Endothelial cell of umbilical vein (primary cell): ENCODE data around the gene LSM3. TPM values are rescaled to one million over a fixed set of nuclear protein-coding genes. Genes with fewer than 3 reads are reported as not detected.
A peak's percentile ranks its signal among the peaks of the same experiment; 100 is the strongest.

Source experiments
- BruUV-seq: library from RNA; stranded (reverse); fragments of 400-500 nt; replicated peaks from 2 replicates; lab custom pipeline; 2021; lab: Mats Ljungman, UMichigan
- CTCF ChIA-PET: fragments of 300-600, 350-600 bp; sonication (Branson Sonifier 250); formaldehyde crosslinking; loops from one replicate; lab custom pipeline; 2021; ENCODE audit warnings: antibody characterized with exemption, inconsistent platforms; lab: Charles Lee
- POLR2A ChIA-PET: fragments of 300-600, 350-600 bp; sonication (Branson Sonifier 250); formaldehyde crosslinking; loops from one replicate; lab custom pipeline; 2021; ENCODE audit warnings: antibody characterized with exemption, inconsistent platforms; lab: Charles Lee
- DNase-seq: peaks from one replicate; pipeline ENCODE4 v3.0.0-alpha.2; 2011; ENCODE audit warnings: low read depth, low spot score
- FAIRE-seq: peaks from 2 replicates; lab custom pipeline; 2011; peaks lifted over from hg19 to GRCh38; lab: Jason Lieb, UNC
- H2AFZ ChIP-seq: 2 replicates; pipeline ENCODE4 v1.6.0; 2012; ENCODE audit warnings: low read depth, low read length, control low read depth, inconsistent platforms
- H3K27ac ChIP-seq: 2 replicates; pipeline ENCODE4 v1.5.1; 2011; ENCODE audit warnings: low read depth, mild to moderate bottlenecking, control low read depth, low read length, moderate library complexity; ENCODE audit not compliant: insufficient read depth
- H3K27me3 ChIP-seq, 2 experiments: 2 replicates each; pipeline versions ENCODE4 v1.6.0 to v1.6.1; 2011; ENCODE audit warnings: low read length in 2 of 2, mixed read lengths in 1 of 2; ENCODE audit not compliant: control insufficient read depth in 2 of 2, insufficient read depth in 2 of 2
- H3K36me3 ChIP-seq, 2 experiments: 2 replicates in 1 of 2; 3 replicates in 1 of 2; pipeline ENCODE4 v1.5.1; 2011; ENCODE audit warnings: low read length in 2 of 2, mild to moderate bottlenecking in 1 of 2, moderate library complexity in 1 of 2; ENCODE audit not compliant: control insufficient read depth in 2 of 2, insufficient read depth in 2 of 2; ENCODE audit errors: extremely low read depth in 1 of 2
- H3K4me1 ChIP-seq: 3 replicates; pipeline ENCODE4 v1.5.1; 2011; ENCODE audit warnings: mild to moderate bottlenecking, low read length; ENCODE audit not compliant: control insufficient read depth, insufficient read depth; ENCODE audit errors: extremely low read depth
- H3K4me2 ChIP-seq: 2 replicates; pipeline ENCODE4 v1.6.1; 2011; ENCODE audit warnings: low read length, control low read depth, mixed read lengths; ENCODE audit not compliant: insufficient read depth
- H3K4me3 ChIP-seq, 3 experiments: fragments of 200-600 bp in 1 of 3; sonication (generic), shearing (Covaris generic) in 1 of 3; replicated peaks in 1 of 3; 2 replicates each; pipeline ENCODE4 v1.5.1; 2011 to 2016; ENCODE audit warnings: control low read depth in 3 of 3, low read length in 3 of 3, mild to moderate bottlenecking in 2 of 3, inconsistent platforms in 1 of 3, low read depth in 1 of 3, moderate library complexity in 1 of 3; ENCODE audit not compliant: insufficient read depth in 1 of 3
- H3K79me2 ChIP-seq: 2 replicates; pipeline ENCODE4 v1.6.0; 2012; ENCODE audit warnings: low read length, inconsistent platforms; ENCODE audit not compliant: control insufficient read depth, insufficient read depth
- H3K9ac ChIP-seq: replicated peaks from 2 replicates; pipeline ENCODE3; 2011; ENCODE audit warnings: low read length, control low read depth; ENCODE audit not compliant: insufficient read depth; ENCODE audit errors: extremely low read depth
- H3K9me1 ChIP-seq: replicated peaks from 3 replicates; pipeline ENCODE4 v1.6.0; 2011; ENCODE audit warnings: mild to moderate bottlenecking, low read length; ENCODE audit not compliant: control insufficient read depth, insufficient read depth; ENCODE audit errors: extremely low read depth
- H3K9me3 ChIP-seq: replicated peaks from 2 replicates; pipeline ENCODE4 v1.5.1; 2012; ENCODE audit warnings: low read length, inconsistent platforms; ENCODE audit not compliant: control insufficient read depth, insufficient read depth
- H4K20me1 ChIP-seq: replicated peaks from 2 replicates; pipeline ENCODE3; 2011; ENCODE audit warnings: mild to moderate bottlenecking, low read length; ENCODE audit not compliant: control insufficient read depth, insufficient read depth; ENCODE audit errors: extremely low read depth
- EZH2 ChIP-seq: IDR thresholded peaks from 2 replicates; pipeline ENCODE4 v1.6.1; 2012; ENCODE audit warnings: borderline replicate concordance, low read depth, mild to moderate bottlenecking, moderate library complexity, low read length, inconsistent platforms; ENCODE audit not compliant: severe bottlenecking
- FOS ChIP-seq: IDR thresholded peaks from 2 replicates; pipeline ENCODE4 v1.6.1; 2011; ENCODE audit warnings: mild to moderate bottlenecking, low read length, moderate library complexity, borderline replicate concordance; ENCODE audit not compliant: insufficient read depth
- GATA2 ChIP-seq: IDR thresholded peaks from 2 replicates; pipeline ENCODE4 v1.7.0; 2011; ENCODE audit warnings: low read depth, mild to moderate bottlenecking, moderate library complexity, mixed read lengths, low read length; ENCODE audit not compliant: insufficient read length, insufficient read depth
- JUN ChIP-seq: IDR thresholded peaks from 2 replicates; pipeline ENCODE4 v1.6.1; 2011; ENCODE audit warnings: borderline replicate concordance, low read depth; ENCODE audit not compliant: insufficient read length, insufficient read depth
- POLR2A ChIP-seq: IDR thresholded peaks from 2 replicates; pipeline ENCODE4 v1.6.1; 2012; ENCODE audit warnings: low read depth, mild to moderate bottlenecking, control low read depth, low read length
- POLR2AphosphoS5 ChIP-seq: IDR thresholded peaks from 2 replicates; pipeline ENCODE4 v1.6.1; 2012; ENCODE audit warnings: low read depth, mild to moderate bottlenecking, control low read depth, low read length, moderate library complexity; ENCODE audit not compliant: insufficient read depth
- dilution Hi-C: fragments of 300-500 bp; cut with MboI; formaldehyde crosslinking; loops from one replicate; pipeline ENCODE4 v1.15.0; 2019; ENCODE audit warnings: low sequenced_read_pairs; ENCODE audit not compliant: extremely low pct_ligation_motif_present
- intact Hi-C: fragments of 100-400 bp; cut with micrococcal nuclease; formaldehyde crosslinking; loops from one replicate; pipeline ENCODE4 v1.10.0; 2022
- polyA plus RNA-seq, 4 experiments: library from polyadenylated mRNA; depleted of rRNA in 3 of 4; stranded (reverse) in 3 of 4; unstranded in 1 of 4; fragments of >200 nt; gene quantifications; 2 replicates each; pipeline versions ENCODE4 v1.2.1 to v1.2.3, GENCODE V29; 2011 to 2012; ENCODE audit warnings: missing spikeins in 1 of 4
- total RNA-seq: library from RNA; stranded (reverse); gene quantifications from 2 replicates; pipeline ENCODE4 v1.2.3, GENCODE V29; 2021
- TF ChIP-seq, protein P1 (sequence below), 2 donors: IDR thresholded peaks; 1 replicate in 1 of 2; 2 replicates in 1 of 2; pipeline ENCODE4 v1.5.1; 2011; ENCODE audit warnings: low read length in 2 of 2, mild to moderate bottlenecking in 2 of 2, moderate library complexity in 2 of 2, control low read depth in 1 of 2, inconsistent platforms in 1 of 2, low read depth in 1 of 2; ENCODE audit not compliant: insufficient read depth in 1 of 2; ENCODE audit errors: extremely low read depth in 1 of 2
- TF ChIP-seq, protein P2 (sequence below): IDR thresholded peaks from 2 replicates; pipeline ENCODE4 v1.6.1; 2011; ENCODE audit not compliant: insufficient read depth, insufficient read length

LSM3 gene
- total and polyA plus RNA-seq, 2 donors (not counting 3 experiments of a cell fraction or from before 2014, with no cell fraction given), result 4.4 to 13.0 TPM

DNA sequence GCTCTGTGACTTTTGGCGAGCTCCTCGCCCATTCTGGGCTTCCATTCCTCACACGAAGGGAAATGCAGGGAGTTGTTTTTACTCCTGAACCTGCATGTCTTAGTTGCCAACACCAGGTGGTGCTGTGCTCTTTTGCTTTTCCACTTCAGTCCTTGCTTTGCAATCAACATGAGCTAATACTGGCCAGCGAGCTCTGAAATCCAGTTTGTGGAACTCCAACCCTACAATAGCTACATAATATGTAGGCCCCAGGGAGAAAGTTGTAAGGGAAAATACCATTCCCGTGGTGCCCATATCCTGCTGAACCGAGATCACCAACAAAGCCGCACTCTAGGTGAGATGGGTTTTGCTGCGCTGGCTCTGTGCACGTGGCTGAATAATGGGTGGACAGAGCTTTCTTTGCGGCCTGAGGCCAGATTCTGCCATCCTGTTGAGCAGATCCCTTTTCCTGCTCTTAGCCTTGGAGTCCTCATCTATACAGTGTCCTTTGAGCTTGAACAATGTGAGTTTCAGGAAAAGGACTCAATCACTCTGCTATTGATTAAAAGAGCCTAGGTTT, 25.0 kb downstream of the LSM3 start:
- H2AFZ ChIP-seq, result no peak overlapping the region
- no peak overlapping the region for H3K27ac ChIP-seq
- no peaks in the 10 kb centered on the region for H3K9me1 ChIP-seq
- FAIRE-seq, result peak; percentile 87
- H3K36me3 ChIP-seq, result no peaks in the 10 kb centered on the region
- H3K9me3 ChIP-seq, result no peaks in the 10 kb centered on the region
- H3K9ac ChIP-seq, result no peak overlapping the region
- peaks cover 2% of the 10 kb centered on the region for H3K4me1 ChIP-seq
- ChIA-PET CTCF (interaction anchor here (0.6 to 5.1 kb wide), 101 partner anchors 8 to 619 kb away, joined by 3 to 168 read pairs (median 5); partner anchors contain the start of genes CCDC174, CHCHD4, GRIP2 and LSM3), POLR2A (interaction anchor here (1.2 kb wide), 1 partner anchor 25 kb away, joined by 9 read pairs; the partner anchor contains the start of genes LSM3 and XPC)
- TF ChIP-seq FOS, result no peak
- no peak for TF ChIP-seq POLR2A
- no peak for TF ChIP-seq JUN
- TF ChIP-seq POLR2AphosphoS5, result no peak
- no peak for TF ChIP-seq EZH2
- no peak for TF ChIP-seq GATA2
- TF ChIP-seq, protein P1, sequence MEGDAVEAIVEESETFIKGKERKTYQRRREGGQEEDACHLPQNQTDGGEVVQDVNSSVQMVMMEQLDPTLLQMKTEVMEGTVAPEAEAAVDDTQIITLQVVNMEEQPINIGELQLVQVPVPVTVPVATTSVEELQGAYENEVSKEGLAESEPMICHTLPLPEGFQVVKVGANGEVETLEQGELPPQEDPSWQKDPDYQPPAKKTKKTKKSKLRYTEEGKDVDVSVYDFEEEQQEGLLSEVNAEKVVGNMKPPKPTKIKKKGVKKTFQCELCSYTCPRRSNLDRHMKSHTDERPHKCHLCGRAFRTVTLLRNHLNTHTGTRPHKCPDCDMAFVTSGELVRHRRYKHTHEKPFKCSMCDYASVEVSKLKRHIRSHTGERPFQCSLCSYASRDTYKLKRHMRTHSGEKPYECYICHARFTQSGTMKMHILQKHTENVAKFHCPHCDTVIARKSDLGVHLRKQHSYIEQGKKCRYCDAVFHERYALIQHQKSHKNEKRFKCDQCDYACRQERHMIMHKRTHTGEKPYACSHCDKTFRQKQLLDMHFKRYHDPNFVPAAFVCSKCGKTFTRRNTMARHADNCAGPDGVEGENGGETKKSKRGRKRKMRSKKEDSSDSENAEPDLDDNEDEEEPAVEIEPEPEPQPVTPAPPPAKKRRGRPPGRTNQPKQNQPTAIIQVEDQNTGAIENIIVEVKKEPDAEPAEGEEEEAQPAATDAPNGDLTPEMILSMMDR (IDR thresholded peaks at IDR 0.05; ENCODE audit: extremely low read depth in 1 of 2, insufficient read depth in 1 of 2, low read depth in 1 of 2, low read length in 2 of 2), result peak; percentile 80 to 81
- TF ChIP-seq, protein P2, sequence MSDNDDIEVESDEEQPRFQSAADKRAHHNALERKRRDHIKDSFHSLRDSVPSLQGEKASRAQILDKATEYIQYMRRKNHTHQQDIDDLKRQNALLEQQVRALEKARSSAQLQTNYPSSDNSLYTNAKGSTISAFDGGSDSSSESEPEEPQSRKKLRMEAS, result no peak
- no peak overlapping the region for H3K4me2 ChIP-seq
- intact Hi-C loops (loop anchor here (1.0 to 5.0 kb wide), 5 partner anchors 58 to 345 kb away; partner anchors contain the start of gene SLC6A6), dilution Hi-C loops (no loop called here)
- no peaks in the 10 kb centered on the region for H3K27me3 ChIP-seq
- peak; percentile 72 for DNase-seq
- H3K79me2 ChIP-seq, result no peaks in the 10 kb centered on the region
- BruUV-seq, result no TSS peak
- H3K4me3 ChIP-seq, result no peak overlapping the region
- H4K20me1 ChIP-seq, result no peaks in the 10 kb centered on the region
